HPDE6-E6E7 (cell line): ENCODE data around the gene TYRP1.
A peak's percentile ranks its signal among the peaks of the same experiment; 100 is the strongest.

Source experiments
- DNase-seq: peaks from one replicate; pipeline ENCODE4 v3.0.0; 2011; ENCODE audit warnings: missing footprints; ENCODE audit errors: extremely low spot score

TYRP1 gene

DNA sequence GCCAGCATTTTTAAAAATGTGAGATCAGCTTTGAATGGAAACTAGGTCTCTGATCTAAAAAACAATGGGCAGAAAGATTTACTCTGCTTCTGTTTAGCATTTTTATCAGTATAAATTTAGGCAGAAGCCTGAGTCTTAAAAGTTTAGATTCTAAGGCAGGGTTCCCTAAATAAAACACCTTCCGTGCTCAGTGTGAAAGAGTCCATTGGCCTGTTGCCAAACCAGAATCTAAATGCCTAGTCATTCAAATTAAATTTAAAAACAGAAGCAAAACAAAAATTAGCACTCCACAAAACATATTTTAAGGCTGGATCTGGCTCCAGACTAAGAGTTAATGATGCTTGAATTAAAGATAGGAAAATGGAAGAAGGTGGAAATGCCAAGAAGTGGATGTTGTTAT is 4.5 kb downstream of the TYRP1 start:
- DNase-seq = no peak

DNA sequence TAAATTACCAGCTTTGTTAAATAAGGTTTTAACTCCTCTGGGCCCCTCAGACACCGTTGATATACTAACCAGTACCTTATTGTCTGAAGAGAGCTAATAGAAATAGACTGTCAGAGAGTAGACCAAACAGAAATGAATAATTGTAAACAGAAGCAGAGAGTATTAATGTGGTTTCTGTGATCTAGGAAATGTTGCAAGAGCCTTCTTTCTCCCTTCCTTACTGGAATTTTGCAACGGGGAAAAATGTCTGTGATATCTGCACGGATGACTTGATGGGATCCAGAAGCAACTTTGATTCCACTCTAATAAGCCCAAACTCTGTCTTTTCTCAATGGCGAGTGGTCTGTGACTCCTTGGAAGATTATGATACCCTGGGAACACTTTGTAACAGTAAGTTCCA is 5.1 kb downstream of the TYRP1 start:
- DNase-seq = no peak

- no peak for DNase-seq
Measured at GRCh38 chr9:12698986-12699385, 5.8 kb downstream of the TYRP1 start.

DNA sequence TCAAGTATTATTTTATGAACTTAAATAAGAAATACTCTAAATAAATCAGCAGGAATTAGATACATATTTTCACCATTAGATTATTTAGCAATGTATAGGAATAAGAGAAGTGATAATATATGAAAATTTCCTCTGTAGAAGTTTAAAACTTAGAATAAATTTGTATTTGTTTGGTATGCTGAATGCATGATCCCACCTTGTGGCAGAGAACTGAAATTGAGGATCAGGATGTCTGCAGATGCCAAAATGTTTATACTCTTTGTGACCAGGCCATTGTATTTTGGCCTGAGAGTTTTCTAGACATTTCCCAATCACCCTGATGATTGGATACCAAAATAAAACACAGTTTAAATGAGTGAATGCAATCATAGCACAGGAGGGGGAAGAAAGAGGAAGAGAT is 6.3 kb downstream of the TYRP1 start:
- DNase-seq = no peak

DNA sequence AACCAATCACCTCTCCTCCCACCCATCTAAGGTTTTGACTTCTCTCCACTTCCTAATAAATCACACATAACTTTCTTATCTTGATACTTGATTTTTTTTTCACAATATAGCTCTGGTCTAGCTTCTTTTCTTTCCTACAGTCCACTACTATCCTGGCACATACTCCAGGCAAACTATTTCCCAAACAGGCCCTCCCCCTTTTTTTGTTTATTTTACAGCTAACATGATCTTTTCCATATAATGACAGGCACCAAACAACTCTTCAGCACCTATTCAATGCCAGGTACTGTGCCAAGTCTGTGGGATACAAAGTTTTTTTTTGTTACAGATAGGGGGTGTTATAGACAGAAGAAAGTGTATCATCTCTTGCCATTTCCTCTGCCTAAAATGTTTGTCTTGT is 7.9 kb downstream of the TYRP1 start:
- DNase-seq = no peak

- DNase-seq = no peak
Measured at GRCh38 chr9:12702160-12702758, 9.1 kb downstream of the TYRP1 start.

DNA sequence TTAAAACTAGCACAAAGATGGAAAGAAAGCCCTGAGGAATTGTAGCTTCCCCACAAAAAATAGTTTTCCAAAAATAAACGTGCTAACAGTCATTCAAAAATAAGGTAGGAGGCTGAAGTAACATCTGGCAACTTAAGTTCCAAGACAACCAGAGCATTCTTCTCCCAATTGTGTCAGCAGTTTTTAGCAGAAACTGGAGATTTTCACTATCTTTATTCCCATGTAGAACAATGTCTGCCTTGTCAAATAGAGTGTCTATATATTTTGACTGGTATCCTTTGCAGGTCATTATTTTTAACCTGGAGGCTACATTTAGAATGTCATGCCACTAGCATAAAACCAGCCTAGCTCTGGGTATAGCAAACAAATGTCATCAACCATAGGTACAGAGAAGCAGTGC is 10.8 kb downstream of the TYRP1 start:
- no peak for DNase-seq

DNA sequence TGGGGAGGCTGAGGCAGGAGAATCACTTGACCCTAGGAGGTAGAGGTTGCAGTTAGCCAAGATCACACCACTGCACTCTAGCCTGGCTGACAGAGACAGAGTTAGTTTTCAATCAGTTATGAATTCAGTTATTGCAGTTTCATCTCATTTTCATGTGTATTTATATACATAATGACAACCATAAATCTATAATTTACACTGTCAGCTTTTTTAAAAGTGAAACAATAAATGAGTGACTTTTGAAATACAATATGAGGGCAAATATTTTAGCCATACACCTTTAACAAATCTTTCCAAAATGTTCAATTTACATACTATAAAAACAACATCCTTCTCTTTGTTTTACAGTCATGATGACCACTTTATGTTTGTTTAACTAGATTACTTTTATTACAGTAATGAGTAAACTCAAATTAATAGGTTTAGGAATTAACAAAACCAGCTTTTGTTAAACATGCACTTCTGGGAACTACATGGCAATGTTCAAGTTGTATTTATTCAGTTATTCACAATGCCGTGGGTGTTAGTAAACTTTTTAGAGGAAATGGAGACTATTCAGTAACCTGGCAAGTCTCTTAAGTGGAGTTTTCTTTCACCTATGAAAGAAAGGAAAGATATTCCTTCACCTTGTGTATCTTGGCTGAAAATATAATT is 12.7 kb downstream of the TYRP1 start:
- no peak for DNase-seq

- peak; percentile 26 for DNase-seq
Measured at GRCh38 chr9:12708562-12709298, 15.5 kb downstream of the TYRP1 start.

GRCh38 chr9:12712532-12712931 is 19.3 kb downstream of the TYRP1 start:
- no peak for DNase-seq

DNA sequence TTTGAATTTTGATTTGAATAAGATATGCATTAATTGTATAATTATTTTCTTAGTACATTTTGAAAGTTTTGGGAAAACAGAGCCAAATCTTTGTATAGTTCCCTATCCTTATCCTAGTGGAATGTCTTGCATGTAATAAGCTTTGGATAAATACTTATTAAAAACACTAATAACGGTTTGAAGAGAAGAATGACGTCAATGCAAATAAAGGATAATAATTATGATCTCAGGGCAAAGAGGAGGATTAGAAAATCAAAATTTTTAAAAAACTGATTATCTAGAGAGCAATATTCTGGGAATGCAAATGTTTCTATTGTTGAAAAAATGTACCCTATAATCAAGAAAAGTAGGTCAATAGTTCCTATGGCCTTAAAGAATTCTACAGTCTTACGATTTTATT is 22.1 kb downstream of the TYRP1 start:
- DNase-seq = no peak

- no peak for DNase-seq
Measured at GRCh38 chr9:12716823-12717600, 23.8 kb downstream of the TYRP1 start.

DNA sequence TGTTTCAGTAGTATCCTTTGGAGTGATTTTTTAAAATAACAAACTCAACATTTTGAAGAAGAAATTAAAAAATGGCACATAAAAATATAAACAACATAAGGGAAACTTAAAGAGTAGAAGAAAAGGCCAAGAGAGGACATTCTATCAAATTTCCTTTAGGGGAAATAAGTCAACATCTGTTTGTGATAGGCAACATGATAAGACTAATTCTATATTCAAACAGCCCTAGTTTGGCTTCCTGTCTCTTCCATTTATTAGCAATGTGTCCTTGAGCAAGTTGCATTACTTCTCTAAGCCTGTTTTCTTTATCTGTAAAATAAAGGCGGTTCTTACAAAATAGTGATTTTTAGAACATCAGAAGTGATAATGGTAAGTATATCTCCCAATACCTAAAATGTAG is 24.7 kb downstream of the TYRP1 start:
- no peak for DNase-seq

GRCh38 chr9:12718482-12719026 is 25.4 kb downstream of the TYRP1 start:
- DNase-seq = no peak

- no peak for DNase-seq
Measured at GRCh38 chr9:12719431-12719830, 26.2 kb downstream of the TYRP1 start.

DNA sequence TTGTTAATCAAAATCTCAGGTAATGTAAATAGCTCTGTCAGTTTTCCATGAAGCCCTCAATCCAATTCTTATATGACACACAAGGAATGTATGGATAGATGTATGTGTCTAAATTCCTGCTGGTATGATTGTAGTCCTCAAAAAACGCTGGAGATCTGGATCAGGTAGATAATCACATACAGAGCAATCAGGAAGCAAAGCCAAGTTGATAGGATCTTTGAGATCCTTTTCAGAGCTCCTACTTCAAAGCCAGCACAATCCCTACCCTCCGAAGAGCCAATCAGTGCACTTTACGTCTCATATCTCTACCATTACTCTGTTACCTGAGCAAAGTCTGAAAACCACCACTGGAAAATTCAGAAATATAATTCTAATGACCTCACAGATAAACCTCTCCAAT is 27.4 kb downstream of the TYRP1 start:
- no peak for DNase-seq

DNA sequence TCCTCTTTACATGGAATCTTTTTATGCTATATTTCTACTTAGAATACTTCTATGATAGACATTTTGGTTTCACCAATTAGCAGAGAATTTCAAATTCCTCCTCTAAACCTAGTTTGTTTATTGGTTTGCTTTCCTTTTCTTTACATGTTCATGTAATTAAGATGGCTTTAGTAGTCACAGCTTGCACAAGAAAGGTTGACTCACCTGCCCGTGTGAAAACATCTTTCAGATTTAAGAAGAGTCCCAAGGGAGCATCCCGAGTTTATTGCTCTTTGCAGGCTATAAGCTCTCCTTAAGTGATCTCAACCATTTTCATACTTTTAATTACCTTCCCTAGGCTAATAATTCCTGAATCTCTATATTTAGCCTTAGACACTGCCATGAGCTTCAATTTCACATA is 28.9 kb downstream of the TYRP1 start:
- DNase-seq = no peak

- no peak for DNase-seq
Measured at GRCh38 chr9:12723409-12724028, 30.3 kb downstream of the TYRP1 start.

GRCh38 chr9:12726795-12727194 is 33.6 kb downstream of the TYRP1 start:
- no peak for DNase-seq

DNA sequence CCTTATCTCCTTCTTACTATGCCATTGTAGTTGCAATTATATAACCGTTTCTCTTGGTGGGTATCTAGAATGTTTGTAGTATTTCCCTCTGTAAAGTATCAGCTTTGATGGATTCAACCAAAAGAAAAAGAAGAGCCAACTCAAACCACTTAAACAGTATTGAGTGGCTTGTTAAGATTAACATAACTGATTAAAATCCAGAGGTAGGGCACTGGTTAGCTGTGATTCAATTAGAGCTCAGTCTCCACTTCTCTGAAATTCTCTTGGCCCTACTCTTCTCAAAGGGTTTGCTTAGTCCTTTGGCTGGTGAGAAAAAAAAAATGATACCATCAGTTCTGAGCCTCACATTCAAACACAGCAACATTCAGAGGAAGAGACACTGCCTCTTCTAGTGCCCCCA is 37.0 kb downstream of the TYRP1 start:
- no peak for DNase-seq

DNA sequence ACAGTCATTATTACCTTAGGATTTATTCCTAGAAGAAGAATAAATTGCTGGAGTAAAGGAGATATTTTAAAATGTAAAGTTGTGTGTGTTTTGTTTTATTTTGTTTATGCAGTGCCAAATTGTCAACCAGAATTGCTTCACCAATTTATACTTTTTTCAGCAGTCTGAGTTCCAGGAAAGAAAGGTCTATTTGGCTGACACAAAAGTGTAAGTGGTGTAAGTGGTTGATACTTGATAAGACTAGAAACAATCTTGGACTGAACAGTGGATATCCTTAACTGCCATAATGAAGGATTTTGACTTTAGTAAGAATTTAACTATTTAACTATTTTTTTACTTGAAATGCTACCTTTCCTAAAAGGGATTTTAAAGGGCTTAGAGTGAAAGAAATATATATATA is 37.7 kb downstream of the TYRP1 start:
- no peak for DNase-seq

- no peak for DNase-seq
Measured at GRCh38 chr9:12732971-12733370, 39.8 kb downstream of the TYRP1 start.
